Ishikawa (cell line): ENCODE measurements around the gene BARHL1.

ENCODE experiments used
- CEBPB ChIP-seq: IDR thresholded peaks from 2 replicates; pipeline ENCODE4 v1.6.1; 2012
- FOXM1 ChIP-seq: IDR thresholded peaks from 2 replicates; pipeline ENCODE4 v1.6.1; 2012; ENCODE audit warnings: low read depth, borderline replicate concordance
- MAX ChIP-seq: IDR thresholded peaks from 2 replicates; pipeline ENCODE4 v1.6.1; 2012
- NFIC ChIP-seq: IDR thresholded peaks from 2 replicates; pipeline ENCODE4 v1.6.1; 2012
- REST ChIP-seq: IDR thresholded peaks from 2 replicates; pipeline ENCODE4 v1.6.1; 2012; ENCODE audit warnings: low read depth, mild to moderate bottlenecking

- TF ChIP-seq MAX (no peak), CEBPB (no peak), REST (no peak), NFIC (no peak), FOXM1 (no peak)
Measured at GRCh38 chr9:132630811-132631210, 48.4 kb downstream of the BARHL1 start.
